ENCODE data around the gene TOX3. TPM values are rescaled to one million over a fixed set of nuclear protein-coding genes. Genes with fewer than 3 reads are reported as not detected.

The TOX3 gene
- total RNA-seq, 1 donor from 2014 or later, result 7.4 TPM

DNA sequence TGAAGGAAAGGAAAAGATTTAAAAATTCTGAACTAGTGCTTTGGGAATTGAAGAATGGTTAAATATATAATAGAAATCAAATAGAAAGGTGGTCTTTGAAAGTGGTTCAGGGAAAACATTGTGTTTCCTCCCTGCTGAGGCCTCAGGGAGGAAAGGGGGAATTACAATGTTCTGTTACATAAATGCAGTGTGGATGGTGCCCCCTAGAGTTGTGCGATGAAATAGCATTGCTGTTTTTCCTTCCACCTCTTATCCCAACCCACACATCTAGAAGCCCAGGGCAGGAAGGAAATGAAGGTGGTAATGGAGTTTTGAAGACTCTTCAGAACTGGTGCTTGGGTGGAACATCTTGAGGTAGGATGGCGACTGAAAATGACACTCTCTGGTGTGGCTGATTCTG lies 6.4 kb upstream of the TOX3 start:
- no peaks in the 10 kb centered on the region for H3K27me3 ChIP-seq (ENCODE audit: control insufficient read depth, insufficient read depth, low read length)
- H3K36me3 ChIP-seq (ENCODE audit: control insufficient read depth, insufficient read depth, low read length), result no peaks in the 10 kb centered on the region
- H3K4me3 ChIP-seq (ENCODE audit: low read depth, low read length), result no peak overlapping the region
- no peak for DNase-seq (ENCODE audit: low read depth)
- TF ChIP-seq, protein P1, sequence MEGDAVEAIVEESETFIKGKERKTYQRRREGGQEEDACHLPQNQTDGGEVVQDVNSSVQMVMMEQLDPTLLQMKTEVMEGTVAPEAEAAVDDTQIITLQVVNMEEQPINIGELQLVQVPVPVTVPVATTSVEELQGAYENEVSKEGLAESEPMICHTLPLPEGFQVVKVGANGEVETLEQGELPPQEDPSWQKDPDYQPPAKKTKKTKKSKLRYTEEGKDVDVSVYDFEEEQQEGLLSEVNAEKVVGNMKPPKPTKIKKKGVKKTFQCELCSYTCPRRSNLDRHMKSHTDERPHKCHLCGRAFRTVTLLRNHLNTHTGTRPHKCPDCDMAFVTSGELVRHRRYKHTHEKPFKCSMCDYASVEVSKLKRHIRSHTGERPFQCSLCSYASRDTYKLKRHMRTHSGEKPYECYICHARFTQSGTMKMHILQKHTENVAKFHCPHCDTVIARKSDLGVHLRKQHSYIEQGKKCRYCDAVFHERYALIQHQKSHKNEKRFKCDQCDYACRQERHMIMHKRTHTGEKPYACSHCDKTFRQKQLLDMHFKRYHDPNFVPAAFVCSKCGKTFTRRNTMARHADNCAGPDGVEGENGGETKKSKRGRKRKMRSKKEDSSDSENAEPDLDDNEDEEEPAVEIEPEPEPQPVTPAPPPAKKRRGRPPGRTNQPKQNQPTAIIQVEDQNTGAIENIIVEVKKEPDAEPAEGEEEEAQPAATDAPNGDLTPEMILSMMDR (IDR thresholded peaks at IDR 0.05; ENCODE audit: insufficient read depth, low read length, poor library complexity, severe bottlenecking), result peak; percentile 27

DNA sequence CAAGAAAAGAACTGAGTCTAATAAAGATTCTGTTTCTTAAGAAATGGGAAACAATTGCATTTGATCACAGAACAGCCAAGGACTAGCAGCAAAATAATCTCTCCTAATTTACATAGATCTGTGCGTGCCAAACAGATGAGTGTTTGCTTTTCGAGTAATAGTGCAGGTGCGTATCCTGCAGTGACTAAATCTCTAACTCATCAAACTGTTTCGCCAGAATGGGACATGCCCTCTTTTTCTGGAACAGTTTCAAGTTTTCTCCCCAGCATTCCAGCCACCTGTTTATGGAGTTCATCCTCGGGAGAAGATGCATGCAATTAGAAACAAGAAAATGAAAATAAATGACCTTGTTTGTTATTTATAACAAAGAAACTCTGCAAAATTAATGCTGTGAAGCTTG lies 5.7 kb upstream of the TOX3 start:
- TF ChIP-seq, protein P1 (IDR thresholded peaks at IDR 0.05; ENCODE audit: insufficient read depth, low read length, poor library complexity, severe bottlenecking), result no peak
- H3K27me3 ChIP-seq (ENCODE audit: control insufficient read depth, insufficient read depth, low read length), result no peaks in the 10 kb centered on the region
- H3K4me3 ChIP-seq (ENCODE audit: low read depth, low read length), result no peak overlapping the region
- H3K36me3 ChIP-seq (ENCODE audit: control insufficient read depth, insufficient read depth, low read length), result no peaks in the 10 kb centered on the region
- DNase-seq (ENCODE audit: low read depth), result peak; percentile 57

DNA sequence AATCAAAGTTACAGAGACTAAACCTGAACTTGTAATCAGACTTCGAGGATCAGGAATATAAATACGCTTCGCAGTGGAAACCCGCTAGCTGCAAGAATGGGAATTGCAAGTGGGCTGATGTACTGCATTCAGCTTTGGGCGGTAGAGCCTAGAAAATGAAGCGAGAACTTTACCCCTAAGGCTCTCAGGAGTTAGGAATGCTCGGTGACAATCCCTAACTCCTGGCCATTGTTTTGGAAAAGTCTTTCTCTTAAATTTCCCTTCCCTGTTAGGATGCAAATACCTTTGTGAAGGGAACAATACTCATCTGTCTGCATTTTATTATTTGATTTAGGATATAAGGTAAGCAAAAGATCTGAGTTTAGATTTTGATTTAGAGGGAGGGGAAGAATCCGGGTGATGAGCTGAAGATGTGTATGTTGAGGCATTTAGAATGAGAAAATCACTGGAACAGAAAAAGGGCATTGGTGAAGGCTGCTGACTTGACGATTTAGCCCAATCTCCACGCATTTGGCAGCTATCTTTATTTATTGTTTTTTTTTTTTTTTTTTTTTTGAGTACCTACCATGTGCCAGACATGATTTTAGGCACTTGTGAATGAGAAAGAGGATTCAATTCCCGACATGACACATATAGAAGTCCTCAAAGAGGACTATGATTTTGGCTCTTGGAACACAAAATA lies 2.2 kb upstream of the TOX3 start:
- Histone ChIP-seq H3K27me3 (ENCODE audit: control insufficient read depth, insufficient read depth, low read length) (peaks cover 11% of the 10 kb centered on the region), H3K36me3 (ENCODE audit: control insufficient read depth, insufficient read depth, low read length) (no peaks in the 10 kb centered on the region), H3K4me3 (ENCODE audit: low read depth, low read length) (no peak overlapping the region)
- DNase-seq (ENCODE audit: low read depth), result no peak
- TF ChIP-seq, protein P1 (IDR thresholded peaks at IDR 0.05; ENCODE audit: insufficient read depth, low read length, poor library complexity, severe bottlenecking), result peak; percentile 54

DNA sequence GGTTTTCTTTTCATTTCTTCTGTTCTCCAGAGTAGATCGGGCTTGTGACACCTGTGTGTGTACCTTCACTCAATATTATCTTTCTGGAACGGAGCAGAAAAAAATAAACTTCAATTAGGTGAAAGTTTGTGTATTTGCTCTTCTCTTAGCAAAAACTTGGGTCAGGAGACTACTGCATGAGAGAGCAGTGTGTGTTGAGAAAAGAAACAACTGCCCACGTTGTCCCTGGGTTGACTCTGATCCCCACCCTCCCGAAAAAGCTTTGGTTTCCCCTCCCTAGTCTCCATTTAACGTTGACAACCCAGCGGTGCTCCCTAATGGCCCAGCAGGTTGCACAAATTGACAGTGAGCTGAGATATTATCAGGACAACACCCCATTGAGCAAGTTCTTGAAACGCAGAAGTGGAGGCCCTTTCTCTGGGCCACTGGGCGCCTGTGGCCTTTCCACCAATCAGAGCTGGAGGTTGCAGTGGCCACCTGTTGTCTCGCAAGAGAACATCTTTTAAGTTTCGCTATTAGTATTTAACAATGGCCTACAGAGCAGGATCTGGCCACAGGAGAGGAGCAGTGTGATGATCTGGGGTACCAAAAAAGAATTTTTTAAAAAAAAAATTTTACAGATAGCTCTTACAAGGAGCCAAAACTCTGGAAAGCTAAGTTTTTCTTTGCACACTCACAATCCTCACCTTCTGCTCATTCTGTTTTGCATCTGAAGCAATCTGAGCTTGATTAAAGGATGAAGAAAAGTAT lies 1.5 kb upstream of the TOX3 start:
- Histone ChIP-seq H3K4me3 (ENCODE audit: low read depth, low read length) (no peak overlapping the region), H3K27me3 (ENCODE audit: control insufficient read depth, insufficient read depth, low read length) (peaks cover 11% of the 10 kb centered on the region), H3K36me3 (ENCODE audit: control insufficient read depth, insufficient read depth, low read length) (no peaks in the 10 kb centered on the region)
- no peak for DNase-seq (ENCODE audit: low read depth)
- TF ChIP-seq, protein P1 (IDR thresholded peaks at IDR 0.05; ENCODE audit: insufficient read depth, low read length, poor library complexity, severe bottlenecking), result no peak

DNA sequence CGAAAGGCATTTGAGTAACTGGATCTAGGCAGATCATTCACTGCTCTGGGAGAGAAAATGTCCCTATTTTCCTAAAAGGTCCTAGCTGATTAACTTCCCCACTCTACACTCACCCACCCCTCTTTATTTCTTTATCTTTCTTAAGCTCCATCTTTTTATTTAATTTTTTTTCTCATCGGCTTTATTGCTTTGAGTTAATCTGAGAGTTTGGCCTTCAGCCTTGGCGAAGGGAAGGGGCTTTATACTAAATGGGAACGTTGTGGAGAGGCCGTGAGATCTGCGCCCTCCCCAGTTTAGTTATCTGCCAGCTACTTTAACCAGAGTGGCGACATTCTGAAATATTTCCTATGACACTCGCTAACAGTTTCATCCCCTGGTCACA lies 882 bp upstream of the TOX3 start:
- Histone ChIP-seq H3K27me3 (ENCODE audit: control insufficient read depth, insufficient read depth, low read length) (peaks cover 11% of the 10 kb centered on the region), H3K36me3 (ENCODE audit: control insufficient read depth, insufficient read depth, low read length) (no peaks in the 10 kb centered on the region), H3K4me3 (ENCODE audit: low read depth, low read length) (no peak overlapping the region)
- DNase-seq (ENCODE audit: low read depth), result no peak
- TF ChIP-seq, protein P1 (IDR thresholded peaks at IDR 0.05; ENCODE audit: insufficient read depth, low read length, poor library complexity, severe bottlenecking), result no peak
